Right lobe of liver (tissue), 6 donors: ENCODE results near the gene CDC42EP3. TPM values are rescaled to one million over a fixed set of nuclear protein-coding genes. Genes with fewer than 3 reads are reported as not detected.

Experiments used
- ATAC-seq, 4 donors: fragments of 200-7000 bp; cut with Tn5 transposase; one replicate each; pipeline ENCODE4 v1.9.1; 2020; ENCODE audit warnings: mild to moderate bottlenecking in 4 of 4, moderate library complexity in 4 of 4
- DNase-seq, 3 donors: peaks; one replicate each; pipeline ENCODE4 v3.0.0-alpha.2; 2020
- H3K27ac ChIP-seq, 3 donors: fragments of 200-600 bp; one replicate each; pipeline ENCODE4 v1.8.0; 2022
- H3K27me3 ChIP-seq, 2 donors: fragments of 200-600 bp; one replicate each; pipeline ENCODE4 v1.8.0; 2022
- H3K36me3 ChIP-seq, 4 donors: fragments of 200-600 bp; sonication (generic) in 1 of 4; one replicate each; pipeline versions ENCODE4 v1.5.1 to v1.8.0; 2017 to 2022; ENCODE audit warnings: control low read depth in 1 of 4
- H3K4me1 ChIP-seq, 4 donors: fragments of 200-600 bp; sonication (generic) in 1 of 4; one replicate each; pipeline versions ENCODE4 v1.5.1 to v1.8.0; 2017 to 2022; ENCODE audit warnings: control low read depth in 1 of 4
- H3K4me3 ChIP-seq, 3 donors: fragments of 200-600 bp; one replicate each; pipeline ENCODE4 v1.8.0; 2022
- H3K9me3 ChIP-seq, 4 donors: fragments of 200-600 bp; sonication (generic) in 1 of 4; one replicate each; pipeline versions ENCODE4 v1.5.1 to v1.8.0; 2017 to 2022; ENCODE audit warnings: control low read depth in 1 of 4
- CTCF ChIP-seq, 4 donors: fragments of 200-600 bp in 3 of 4; fragments of 450-650 bp in 1 of 4; IDR thresholded peaks; one replicate each; pipeline versions ENCODE4 v1.5.1 to v1.8.0; 2016 to 2022; ENCODE audit warnings: antibody characterized with exemption in 4 of 4, mild to moderate bottlenecking in 2 of 4
- POLR2A ChIP-seq: fragments of 450-650 bp; IDR thresholded peaks from one replicate; pipeline ENCODE4 v1.6.1; 2017; ENCODE audit warnings: antibody characterized with exemption, mild to moderate bottlenecking
- WGBS: methylation state at CpG from one replicate; pipeline ENCODE4 v1.1.6; 2018; ENCODE audit warnings: low coverage, low lambda C conversion rate; ENCODE audit not compliant: insufficient coverage; ENCODE audit errors: missing lambda C conversion rate; 5-methylcytosine and 5-hydroxymethylcytosine counted together
- intact Hi-C, 2 donors: fragments of 100-400 bp; cut with DNase I; formaldehyde crosslinking; loops; one replicate each; pipeline versions ENCODE4 v1.11.2 to v1.14.1; 2022
- total RNA-seq, 6 experiments: library from RNA; depleted of rRNA in 2 of 6; stranded (reverse); fragments of >200 nt in 2 of 6; fragmentation: NEBNext Ultra II Directional in 3 of 6; extraction: Animal tissue kit (Norgen Biotek cat#: 25700) in 3 of 6; gene quantifications; one replicate each; pipeline versions ENCODE4 v1.1.0 to v1.2.4, GENCODE V29; 2016 to 2023
- donor health status: DM: no; HTN: yes; CAD: no.
- donor health status: DM: no; HTN: no; CAD: no.
- donor health status: DM: no; HTN: no; CAD: no.
- donor health status: DM: no; HTN: yes; CAD: no.
- donor health status: DM: no; HTN: yes; CAD: no.

The CDC42EP3 gene
- total RNA-seq, 6 experiments from 2014 or later, result 3.4 to 8.4 (median 6.0) TPM

- TF ChIP-seq POLR2A (no peak), CTCF (IDR thresholded peaks at IDR 0.05) (no peak)
- Histone ChIP-seq H3K36me3 (no peaks in the 10 kb centered on the region), H3K27ac (peak overlapping the region; percentile 13 to 47 (median 18)), H3K9me3 (no peaks in the 10 kb centered on the region), H3K27me3 (no peaks in the 10 kb centered on the region), H3K4me1 (no peaks in the 10 kb centered on the region), H3K4me3 (no peak overlapping the region)
- DNase-seq (no peak), ATAC-seq (no peak)
- 83% methylated on average over 2 of the region's 2 CpGs for WGBS
- intact Hi-C loops, result no loop called here
Observed at GRCh38 chr2:37647971-37648330, 23.5 kb downstream of the CDC42EP3 start.

GRCh38 chr2:37645836-37646235 is 25.6 kb downstream of the CDC42EP3 start:
- DNase-seq (no peak), ATAC-seq (no peak)
- no peaks in the 10 kb centered on the region for H3K9me3 ChIP-seq
- intact Hi-C loops, result no loop called here
- H3K4me1 ChIP-seq, result no peaks in the 10 kb centered on the region
- no peak for TF ChIP-seq CTCF (IDR thresholded peaks at IDR 0.05)
- no peak for TF ChIP-seq POLR2A
- no peaks in the 10 kb centered on the region for H3K27me3 ChIP-seq
- no peak overlapping the region for H3K4me3 ChIP-seq
- H3K36me3 ChIP-seq, result no peaks in the 10 kb centered on the region
- WGBS, result 100% methylated on average over 2 of the region's 9 CpGs
- H3K27ac ChIP-seq, result no peak overlapping the region

- H3K9me3 ChIP-seq, result no peaks in the 10 kb centered on the region
- H3K4me3 ChIP-seq, result no peak overlapping the region
- no peaks in the 10 kb centered on the region for H3K27me3 ChIP-seq
- TF ChIP-seq CTCF (IDR thresholded peaks at IDR 0.05), result no peak
- TF ChIP-seq POLR2A, result no peak
- WGBS, result 65% methylated on average over 6 of the region's 6 CpGs
- DNase-seq, result no peak
- ATAC-seq, result no peak
- H3K27ac ChIP-seq, result no peak overlapping the region
- no peaks in the 10 kb centered on the region for H3K36me3 ChIP-seq
- H3K4me1 ChIP-seq, result no peaks in the 10 kb centered on the region
- intact Hi-C loops, result no loop called here
Observed at GRCh38 chr2:37645362-37645761, 26.1 kb downstream of the CDC42EP3 start.

GRCh38 chr2:37644191-37644590 is 27.3 kb downstream of the CDC42EP3 start:
- Histone ChIP-seq H3K36me3 (no peaks in the 10 kb centered on the region), H3K27me3 (no peaks in the 10 kb centered on the region), H3K4me3 (no peak overlapping the region), H3K4me1 (no peaks in the 10 kb centered on the region), H3K27ac (no peak overlapping the region), H3K9me3 (no peaks in the 10 kb centered on the region)
- 56% methylated on average over 5 of the region's 5 CpGs for WGBS
- TF ChIP-seq POLR2A, result no peak
- TF ChIP-seq CTCF (IDR thresholded peaks at IDR 0.05), result no peak
- no peak for DNase-seq
- intact Hi-C loops, result no loop called here
- ATAC-seq, result no peak

GRCh38 chr2:37643730-37644078 is 27.7 kb downstream of the CDC42EP3 start:
- H3K4me1 ChIP-seq, result no peaks in the 10 kb centered on the region
- no peaks in the 10 kb centered on the region for H3K36me3 ChIP-seq
- no peak for DNase-seq
- no peak overlapping the region for H3K4me3 ChIP-seq
- TF ChIP-seq POLR2A (no peak), CTCF (IDR thresholded peaks at IDR 0.05) (no peak)
- H3K9me3 ChIP-seq, result no peaks in the 10 kb centered on the region
- WGBS, result 96% methylated on average over 5 of the region's 5 CpGs
- H3K27ac ChIP-seq, result no peak overlapping the region
- no peaks in the 10 kb centered on the region for H3K27me3 ChIP-seq
- no peak for ATAC-seq
- intact Hi-C loops, result no loop called here
